K562 (cell line): ENCODE measurements around the gene MRPS6. TPM values are rescaled to one million over a fixed set of nuclear protein-coding genes. Genes with fewer than 3 reads are reported as not detected.

Experiments used
- ATAC-seq: fragments of 200-7000 bp; cut with Tn5 transposase; 3 replicates; pipeline ENCODE4 v1.9.1; 2020; ENCODE audit warnings: moderate library complexity
- BruUV-seq: library from RNA; stranded (reverse); fragments of 400-500 nt; replicated peaks from 2 replicates; lab custom pipeline; 2021; lab: Mats Ljungman, UMichigan
- CTCF ChIA-PET: fragments of 300-600 bp; formaldehyde crosslinking; extraction: SDS; loops from one replicate; lab custom pipeline; 2021; ENCODE audit warnings: low intra/inter-chr PET ratio; lab: Yijun Ruan, JAX
- POLR2A ChIA-PET: fragments of 300-600, 350-650 bp; sonication (Branson Sonifier 250); formaldehyde crosslinking; extraction: SDS; loops from one replicate; lab custom pipeline; 2021; ENCODE audit warnings: antibody characterized with exemption, inconsistent platforms; lab: Yijun Ruan, JAX
- DNase-seq, 4 experiments: peaks; one replicate each; pipeline versions ENCODE4 v3.0.0 to v3.0.0-alpha.2; 2011 to 2018; ENCODE audit warnings: low spot score in 3 of 4, mixed read lengths in 3 of 4; ENCODE audit errors: extremely low read depth in 1 of 4
- FAIRE-seq: peaks from 2 replicates; lab custom pipeline; 2011; peaks lifted over from hg19 to GRCh38; lab: Jason Lieb, UNC
- H2AFZ ChIP-seq: 2 replicates; pipeline ENCODE4 v1.6.0; 2011; ENCODE audit warnings: low read depth, low read length, control low read depth, inconsistent platforms
- H3K27ac ChIP-seq: fragments of 200-600 bp; 3 replicates; pipeline ENCODE4 v1.8.0; 2011; ENCODE audit warnings: low read depth, mild to moderate bottlenecking, control low read depth, inconsistent platforms, low read length, moderate library complexity, mixed read lengths; ENCODE audit errors: extremely low read depth
- H3K27me3 ChIP-seq, 2 experiments: fragments of 300-600 bp in 1 of 2; 2 replicates in 1 of 2; 3 replicates in 1 of 2; pipeline versions ENCODE4 v1.6.0 to v1.8.0; 2011; ENCODE audit warnings: inconsistent platforms in 2 of 2, low read length in 2 of 2, mild to moderate bottlenecking in 1 of 2, mixed read lengths in 1 of 2, moderate library complexity in 1 of 2; ENCODE audit not compliant: control insufficient read depth in 2 of 2, insufficient read depth in 2 of 2
- H3K36me3 ChIP-seq: fragments of 300-600 bp; 3 replicates; pipeline ENCODE4 v1.8.0; 2011; ENCODE audit warnings: mild to moderate bottlenecking, low read length, inconsistent platforms; ENCODE audit not compliant: control insufficient read depth, insufficient read depth
- H3K4me1 ChIP-seq, 2 experiments: fragments of 200-600 bp in 1 of 2; replicated peaks in 1 of 2; 2 replicates in 1 of 2; 3 replicates in 1 of 2; pipeline versions ENCODE4 v1.5.1 to v1.8.0; 2011; ENCODE audit warnings: inconsistent platforms in 2 of 2, low read length in 2 of 2, mild to moderate bottlenecking in 1 of 2, mixed read lengths in 1 of 2, moderate library complexity in 1 of 2; ENCODE audit not compliant: control insufficient read depth in 2 of 2, insufficient read depth in 2 of 2
- H3K4me2 ChIP-seq: 2 replicates; pipeline ENCODE4 v1.6.1; 2011; ENCODE audit warnings: low read length, control low read depth, inconsistent platforms, mixed read lengths; ENCODE audit not compliant: insufficient read depth
- H3K4me3 ChIP-seq: fragments of 200-600 bp; sonication (generic), shearing (Covaris generic); 2 replicates; pipeline ENCODE4 v1.5.1; 2016; ENCODE audit warnings: control low read depth, inconsistent platforms
- H3K79me2 ChIP-seq: fragments of 200-600 bp; 3 replicates; pipeline ENCODE4 v1.8.0; 2011; ENCODE audit warnings: low read length, inconsistent platforms; ENCODE audit not compliant: control insufficient read depth, insufficient read depth
- H3K9ac ChIP-seq, 2 experiments: 2 replicates each; pipeline versions ENCODE4 v1.6.0 to v1.6.1; 2011; ENCODE audit warnings: low read depth in 2 of 2, low read length in 2 of 2, control low read depth in 1 of 2, inconsistent platforms in 1 of 2, mild to moderate bottlenecking in 1 of 2, mixed read lengths in 1 of 2; ENCODE audit not compliant: insufficient read depth in 1 of 2
- H3K9me1 ChIP-seq: one replicate; pipeline ENCODE4 v1.6.0; 2011; ENCODE audit warnings: inconsistent platforms, mild to moderate bottlenecking, low read length, moderate library complexity; ENCODE audit not compliant: control insufficient read depth, insufficient read depth
- H3K9me3 ChIP-seq: replicated peaks from 2 replicates; pipeline ENCODE4 v1.5.1; 2011; ENCODE audit warnings: low read depth, low read length, inconsistent platforms; ENCODE audit not compliant: control insufficient read depth, insufficient read depth
- H4K20me1 ChIP-seq: replicated peaks from 2 replicates; pipeline ENCODE4 v1.6.1; 2011; ENCODE audit warnings: low read length, inconsistent platforms, mixed read lengths; ENCODE audit not compliant: control insufficient read depth, insufficient read depth
- CEBPB ChIP-seq: fragments of 450-650 bp; IDR thresholded peaks from 2 replicates; pipeline ENCODE4 v1.6.1; 2016; ENCODE audit warnings: missing genetic modification characterization, missing compliant biosample characterization
- CTBP1 ChIP-seq: fragments of 450-650 bp; IDR thresholded peaks from 2 replicates; pipeline ENCODE4 v1.6.1; 2016; ENCODE audit warnings: borderline replicate concordance
- GABPA ChIP-seq: fragments of 200-800 bp; sonication (Bioruptor generic); conservative IDR thresholded peaks from 2 replicates; pipeline ENCODE4 v1.6.1; 2016; ENCODE audit warnings: low read depth, missing genetic modification characterization, missing compliant biosample characterization
- IFI16 ChIP-seq: fragments of 250-450 bp; sonication (Bioruptor Pico); IDR thresholded peaks from 2 replicates; pipeline ENCODE4 v2.1.2; 2022; ENCODE audit warnings: mild to moderate bottlenecking, inconsistent platforms
- OTX1 ChIP-seq: fragments of 450-650 bp; formaldehyde crosslinking; IDR thresholded peaks from 2 replicates; pipeline ENCODE4 v1.4.0; 2022; ENCODE audit warnings: mild to moderate bottlenecking
- PBX2 ChIP-seq, 2 experiments: IDR thresholded peaks in 1 of 2; conservative IDR thresholded peaks in 1 of 2; 2 replicates each; pipeline ENCODE4 v1.6.1; 2016; ENCODE audit warnings: low read depth in 2 of 2, mild to moderate bottlenecking in 1 of 2, missing compliant biosample characterization in 1 of 2, missing genetic modification characterization in 1 of 2, moderate library complexity in 1 of 2
- RFX1 ChIP-seq: fragments of 450-650 bp; IDR thresholded peaks from 2 replicates; pipeline ENCODE4 v1.6.1; 2016; ENCODE audit warnings: mild to moderate bottlenecking, moderate library complexity
- ZNF12 ChIP-seq: sonication (generic); formaldehyde crosslinking; IDR thresholded peaks from 2 replicates; pipeline ENCODE4 v1.4.0; 2020; ENCODE audit warnings: mild to moderate bottlenecking, missing genetic modification reagents
- WGBS: fragments of 100-300 bp; shearing (Covaris generic); methylation state at CpG from one replicate; pipeline ENCODE4 v1.1.6; 2016; ENCODE audit warnings: low coverage, mixed read lengths; ENCODE audit not compliant: insufficient coverage; ENCODE audit errors: missing lambda C conversion rate; 5-methylcytosine and 5-hydroxymethylcytosine counted together
- in situ Hi-C: fragments of 300-500 bp; cut with MboI; formaldehyde crosslinking; loops from 4 replicates; pipeline ENCODE4 v1.15.0; 2018; ENCODE audit warnings: inconsistent platforms, mixed read lengths
- intact Hi-C: fragments of 100-400 bp; cut with micrococcal nuclease; formaldehyde crosslinking; loops from 2 replicates; pipeline ENCODE4 v1.14.2; 2022
- polyA plus RNA-seq, 8 experiments: library from polyadenylated mRNA; depleted of rRNA in 4 of 8; stranded (reverse) in 5 of 8; unstranded in 3 of 8; fragments of >200 nt; fragmentation: Nextera tagmentation in 2 of 8; fragmentation: Illumina TruSeq in 1 of 8; extraction: Ambion mirVana in 2 of 8; extraction: Trizol in 1 of 8; gene quantifications; 2 replicates each; pipeline versions ENCODE4 v1.2.1 to v1.2.3, GENCODE V29; 2011 to 2014; ENCODE audit warnings: inconsistent platforms in 1 of 8, missing spikeins in 1 of 8
- total RNA-seq, 7 experiments: library from RNA; depleted of rRNA in 6 of 7; stranded (reverse); fragments of >200 nt in 6 of 7; fragmentation: Illumina TruSeq in 2 of 7; extraction: Trizol in 2 of 7; gene quantifications; 2 replicates each; pipeline versions ENCODE4 v1.2.1 to v1.2.3, GENCODE V29; 2011 to 2021; ENCODE audit warnings: low replicate concordance in 1 of 7
- TF ChIP-seq, protein P1 (sequence below): fragments of 450-650 bp; IDR thresholded peaks from 2 replicates; pipeline ENCODE4 v1.6.1; 2016

The MRPS6 gene
- total and polyA plus RNA-seq, 9 of the 15 experiments (the other 6 are each of a cell fraction or from before 2014, with no cell fraction given), result 26.1 to 72.0 (median 39.3) TPM

GRCh38 chr21:34112316-34113033 is 39.1 kb downstream of the MRPS6 start:
- FAIRE-seq (no peak), DNase-seq (no peak), ATAC-seq (no peak)
- intact Hi-C loops (no loop called here), in situ Hi-C loops (no loop called here)
- Histone ChIP-seq H4K20me1 (no peaks in the 10 kb centered on the region), H2AFZ (no peak overlapping the region), H3K27ac (no peak overlapping the region), H3K79me2 (peaks cover 64% of the 10 kb centered on the region), H3K4me3 (no peak overlapping the region), H3K9ac (no peak overlapping the region), H3K4me2 (no peak overlapping the region), H3K4me1 (peaks cover 7 to 53% of the 10 kb centered on the region in 2 experiments), H3K27me3 (no peaks in the 10 kb centered on the region), H3K9me3 (no peaks in the 10 kb centered on the region), H3K9me1 (no peaks in the 10 kb centered on the region), H3K36me3 (peaks cover 2% of the 10 kb centered on the region; the same call in 2 of the 3 replicates)
- TF ChIP-seq OTX1 (CRISPR knock-in tag) (no peak), CEBPB (tag) (peak; percentile 75)
- TF ChIP-seq, protein P1, sequence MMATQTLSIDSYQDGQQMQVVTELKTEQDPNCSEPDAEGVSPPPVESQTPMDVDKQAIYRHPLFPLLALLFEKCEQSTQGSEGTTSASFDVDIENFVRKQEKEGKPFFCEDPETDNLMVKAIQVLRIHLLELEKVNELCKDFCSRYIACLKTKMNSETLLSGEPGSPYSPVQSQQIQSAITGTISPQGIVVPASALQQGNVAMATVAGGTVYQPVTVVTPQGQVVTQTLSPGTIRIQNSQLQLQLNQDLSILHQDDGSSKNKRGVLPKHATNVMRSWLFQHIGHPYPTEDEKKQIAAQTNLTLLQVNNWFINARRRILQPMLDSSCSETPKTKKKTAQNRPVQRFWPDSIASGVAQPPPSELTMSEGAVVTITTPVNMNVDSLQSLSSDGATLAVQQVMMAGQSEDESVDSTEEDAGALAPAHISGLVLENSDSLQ, result peak; percentile 20; the same call in 1 of the 2 replicates
- POLR2A ChIA-PET, result no interaction called here
- no TSS peak for BruUV-seq
- CTCF ChIA-PET, result no interaction called here
- WGBS, result 92% methylated on average over 6 of the region's 6 CpGs

GRCh38 chr21:34113842-34114241 is 40.5 kb downstream of the MRPS6 start:
- Histone ChIP-seq H3K9me1 (no peaks in the 10 kb centered on the region), H3K9ac (no peak overlapping the region), H2AFZ (no peak overlapping the region), H3K4me1 (peaks cover 7 to 53% of the 10 kb centered on the region in 2 experiments), H3K36me3 (peaks cover 4% of the 10 kb centered on the region; the same call in 1 of the 3 replicates), H3K4me3 (no peak overlapping the region), H3K27me3 (no peaks in the 10 kb centered on the region), H3K9me3 (no peaks in the 10 kb centered on the region), H4K20me1 (no peaks in the 10 kb centered on the region), H3K79me2 (peaks cover 57% of the 10 kb centered on the region), H3K27ac (no peak overlapping the region), H3K4me2 (no peak overlapping the region)
- intact Hi-C loops, result no loop called here
- DNase-seq, result no peak
- in situ Hi-C loops, result no loop called here
- ATAC-seq, result no peak
- BruUV-seq, result no TSS peak
- 37% methylated on average over 2 of the region's 2 CpGs for WGBS
- POLR2A ChIA-PET, result interaction anchor here (1.3 kb wide), 1 partner anchor 22 kb away, joined by 5 read pairs; no protein-coding TSS in a partner anchor
- FAIRE-seq, result no peak
- CTCF ChIA-PET, result no interaction called here
- TF ChIP-seq RFX1 (peak; percentile 70), ZNF12 (CRISPR knock-in tag) (no peak), CTBP1 (peak; percentile 33; the same call in 1 of the 2 replicates), PBX2 (CRISPR knock-in tag; IDR thresholded peaks at IDR 0.05; ENCODE audit: low read depth) (no peak), PBX2 (tag; conservative IDR thresholded peaks at IDR 0.05; ENCODE audit: low read depth) (peak; percentile 39; the same call in 1 of the 2 replicates), IFI16 (CRISPR knock-in tag) (no peak), GABPA (tag) (no peak)
- TF ChIP-seq, protein P1, result peak; percentile 85
